Thyroid gland (tissue), 4 donors: ENCODE results near the gene DIP2C.
"Not testable (repeated sequence)": the region's sequence is repeated elsewhere in the genome, so short reads cannot be mapped to it uniquely, and the experiment has no call there.

Experiments
- CTCF ChIP-seq, 6 experiments: fragments of 200-600 bp in 3 of 6; fragments of 450-650 bp in 3 of 6; sonication (generic) in 3 of 6; IDR thresholded peaks; one replicate each; pipeline ENCODE4 v1.5.1; 2016 to 2019; ENCODE audit warnings: antibody characterized with exemption in 6 of 6, mild to moderate bottlenecking in 2 of 6, inconsistent platforms in 1 of 6, moderate library complexity in 1 of 6
- POLR2A ChIP-seq, 2 donors: fragments of 450-650 bp; IDR thresholded peaks; one replicate each; pipeline ENCODE4 v1.6.1; 2017; ENCODE audit warnings: antibody characterized with exemption in 2 of 2, mild to moderate bottlenecking in 2 of 2, moderate library complexity in 1 of 2

GRCh38 chr10:632807-633177 is 56.7 kb downstream of the DIP2C start:
- TF ChIP-seq CTCF, POLR2A (IDR thresholded peaks at IDR 0.05): not testable (repeated sequence)
